H1 (cell line): ENCODE data around the gene PEPD.

Experiments
- CHD2 ChIP-seq: IDR thresholded peaks from 2 replicates; pipeline ENCODE4 v1.6.1; 2012; ENCODE audit warnings: low read length, improper control_type of control experiment
- CTCF ChIP-seq, 3 experiments: IDR thresholded peaks; 1 replicate in 2 of 3; 2 replicates in 1 of 3; pipeline versions ENCODE4 v1.5.1 to v1.6.1; 2011; ENCODE audit warnings: low read length in 3 of 3, mild to moderate bottlenecking in 3 of 3, inconsistent platforms in 2 of 3, low read depth in 1 of 3, moderate library complexity in 1 of 3; ENCODE audit not compliant: insufficient read depth in 1 of 3; ENCODE audit errors: control extremely low read depth in 1 of 3
- EP300 ChIP-seq, 2 experiments: IDR thresholded peaks; 1 replicate in 1 of 2; 2 replicates in 1 of 2; pipeline ENCODE4 v1.6.1; 2011 to 2012; ENCODE audit warnings: low read depth in 2 of 2, low read length in 2 of 2, mild to moderate bottlenecking in 2 of 2, borderline replicate concordance in 1 of 2, inconsistent platforms in 1 of 2, moderate library complexity in 1 of 2
- NRF1 ChIP-seq: IDR thresholded peaks from 2 replicates; pipeline ENCODE4 v1.6.1; 2011; ENCODE audit warnings: mild to moderate bottlenecking, low read depth, low read length, improper control_type of control experiment
- POLR2A ChIP-seq, 2 experiments: IDR thresholded peaks; 1 replicate in 1 of 2; 2 replicates in 1 of 2; pipeline ENCODE4 v1.6.1; 2011; ENCODE audit warnings: low read depth in 2 of 2, low read length in 2 of 2, mild to moderate bottlenecking in 2 of 2; ENCODE audit errors: control extremely low read depth in 1 of 2
- RFX5 ChIP-seq: IDR thresholded peaks from 2 replicates; pipeline ENCODE4 v1.6.1; 2011; ENCODE audit warnings: low read depth, low read length, improper control_type of control experiment, borderline replicate concordance
- SRF ChIP-seq: IDR thresholded peaks from 2 replicates; pipeline ENCODE4 v1.6.1; 2011; ENCODE audit warnings: mild to moderate bottlenecking, low read depth, low read length, moderate library complexity
- TEAD4 ChIP-seq: IDR thresholded peaks from 2 replicates; pipeline ENCODE4 v1.6.1; 2012; ENCODE audit warnings: low read depth, low read length, inconsistent platforms, mixed read lengths
- YY1 ChIP-seq: IDR thresholded peaks from 2 replicates; pipeline ENCODE4 v1.6.1; 2011; ENCODE audit warnings: low read depth, mild to moderate bottlenecking, low read length

DNA sequence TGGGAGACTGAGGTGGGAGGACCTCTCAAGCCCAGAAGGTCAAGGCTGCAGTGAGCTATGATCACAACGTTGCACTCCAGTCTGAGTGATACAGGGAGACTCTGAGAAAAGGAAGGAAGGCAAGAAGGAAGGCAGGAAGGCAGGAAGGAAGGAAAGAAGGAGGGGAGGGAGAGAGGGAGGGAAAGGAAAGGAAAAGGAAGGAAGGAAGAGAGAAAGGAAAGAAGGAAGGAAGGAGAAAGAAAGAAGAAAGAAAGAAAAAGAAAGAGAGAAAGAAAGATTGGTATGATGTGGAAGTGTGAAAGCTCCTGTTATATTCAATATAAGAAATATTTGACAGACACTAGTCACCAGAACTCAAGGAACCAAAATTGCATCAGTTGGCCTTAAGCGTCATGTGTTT, 180.6 kb downstream of the PEPD start:
- TF ChIP-seq EP300 (IDR thresholded peaks at IDR 0.05; ENCODE audit: borderline replicate concordance in 1 of 2, low read depth in 2 of 2, low read length in 2 of 2) (no peak), POLR2A (IDR thresholded peaks at IDR 0.05; ENCODE audit: control extremely low read depth in 1 of 2, low read depth in 2 of 2, low read length in 2 of 2) (no peak), CTCF (IDR thresholded peaks at IDR 0.05; ENCODE audit: control extremely low read depth in 1 of 3, insufficient read depth in 1 of 3, low read depth in 1 of 3, low read length in 3 of 3) (no peak), TEAD4 (no peak), NRF1 (no peak), YY1 (no peak), RFX5 (no peak), SRF (no peak), CHD2 (no peak)
